Peyer's patch (tissue), 4 donors: ENCODE measurements around the gene CTSW.

ENCODE experiments used
- CTCF ChIP-seq, 6 experiments: fragments of 450-650 bp in 4 of 6; fragments of 200-600 bp in 2 of 6; sonication (generic) in 1 of 6; IDR thresholded peaks; one replicate each; pipeline ENCODE4 v1.5.1; 2017 to 2019; ENCODE audit warnings: antibody characterized with exemption in 6 of 6, mild to moderate bottlenecking in 3 of 6, moderate library complexity in 1 of 6
- POLR2A ChIP-seq, 2 donors: fragments of 450-650 bp; IDR thresholded peaks; one replicate each; pipeline ENCODE4 v1.5.1; 2017; ENCODE audit warnings: antibody characterized with exemption in 2 of 2, mild to moderate bottlenecking in 2 of 2, moderate library complexity in 2 of 2

- TF ChIP-seq CTCF (IDR thresholded peaks at IDR 0.05) = no peak
- peak; percentile 92 for TF ChIP-seq POLR2A (IDR thresholded peaks at IDR 0.05)
Measured at GRCh38 chr11:65854161-65854592, 25.5 kb upstream of the CTSW start.
